Gastroesophageal sphincter (tissue), 4 donors: Measurements from ENCODE around the gene SNAP29. TPM values are rescaled to one million over a fixed set of nuclear protein-coding genes. Genes with fewer than 3 reads are reported as not detected.

Experiments
- ATAC-seq: fragments of 150-250 bp; one replicate; pipeline ENCODE4 v1.9.1; 2016; ENCODE audit warnings: mild to moderate bottlenecking, moderate library complexity
- H3K27ac ChIP-seq, 4 donors: fragments of 200-600 bp; sonication (generic) in 3 of 4; 1 replicate in 3 of 4; 2 replicates in 1 of 4; pipeline ENCODE4 v1.5.1; 2016 to 2019
- H3K27me3 ChIP-seq: fragments of 200-600 bp; sonication (generic); one replicate; pipeline ENCODE4 v1.5.1; 2019
- H3K36me3 ChIP-seq, 2 donors: fragments of 200-600 bp; sonication (generic); one replicate each; pipeline ENCODE4 v1.5.1; 2019; ENCODE audit warnings: control low read depth in 1 of 2
- H3K4me1 ChIP-seq, 3 donors: fragments of 200-600 bp; sonication (generic); 1 replicate in 2 of 3; 2 replicates in 1 of 3; pipeline ENCODE4 v1.5.1; 2016 to 2019; ENCODE audit warnings: control low read depth in 2 of 3
- H3K4me3 ChIP-seq, 2 donors: fragments of 200-600 bp; sonication (generic); one replicate each; pipeline ENCODE4 v1.5.1; 2019; ENCODE audit warnings: mild to moderate bottlenecking in 1 of 2, moderate library complexity in 1 of 2
- H3K9me3 ChIP-seq, 3 donors: fragments of 200-600 bp; sonication (generic); one replicate each; pipeline ENCODE4 v1.5.1; 2017 to 2019; ENCODE audit warnings: control low read depth in 2 of 3
- EP300 ChIP-seq: sonication (generic); formaldehyde crosslinking; IDR thresholded peaks from one replicate; pipeline ENCODE4 v1.6.1; 2017; ENCODE audit warnings: antibody characterized with exemption, mild to moderate bottlenecking
- POLR2A ChIP-seq, 2 donors: fragments of 450-650 bp; IDR thresholded peaks; one replicate each; pipeline ENCODE4 v1.6.1; 2017; ENCODE audit warnings: antibody characterized with exemption in 2 of 2, mild to moderate bottlenecking in 2 of 2, moderate library complexity in 1 of 2
- POLR2AphosphoS5 ChIP-seq: sonication (generic); formaldehyde crosslinking; IDR thresholded peaks from one replicate; pipeline ENCODE4 v1.6.1; 2017; ENCODE audit warnings: antibody characterized with exemption
- WGBS, 2 donors: methylation state at CpG; one replicate each; pipeline ENCODE4 v1.1.5; 2018; ENCODE audit warnings: low coverage in 1 of 2; 5-methylcytosine and 5-hydroxymethylcytosine counted together
- total RNA-seq, 4 donors: library from RNA; depleted of rRNA; stranded (reverse); fragments of >200 nt; gene quantifications; one replicate each; pipeline ENCODE4 v1.1.0, GENCODE V29; 2016
- TF ChIP-seq, protein P1 (sequence below), 4 experiments: fragments of 200-600 bp in 2 of 4; fragments of 450-650 bp in 2 of 4; sonication (generic) in 1 of 4; IDR thresholded peaks; one replicate each; pipeline ENCODE4 v1.5.1; 2017 to 2019; ENCODE audit warnings: antibody characterized with exemption in 4 of 4, mild to moderate bottlenecking in 2 of 4, moderate library complexity in 2 of 4

SNAP29 gene
- total RNA-seq, 4 donors from 2014 or later: 22.1 to 33.8 (median 27.1) TPM

GRCh38 chr22:20875296-20875695 is 16.5 kb downstream of the SNAP29 start:
- 71 to 86% methylated on average over 1 of the region's 1 CpG for WGBS, 2 donors
- no peaks in the 10 kb centered on the region for H3K9me3 ChIP-seq
- ATAC-seq: no peak

DNA sequence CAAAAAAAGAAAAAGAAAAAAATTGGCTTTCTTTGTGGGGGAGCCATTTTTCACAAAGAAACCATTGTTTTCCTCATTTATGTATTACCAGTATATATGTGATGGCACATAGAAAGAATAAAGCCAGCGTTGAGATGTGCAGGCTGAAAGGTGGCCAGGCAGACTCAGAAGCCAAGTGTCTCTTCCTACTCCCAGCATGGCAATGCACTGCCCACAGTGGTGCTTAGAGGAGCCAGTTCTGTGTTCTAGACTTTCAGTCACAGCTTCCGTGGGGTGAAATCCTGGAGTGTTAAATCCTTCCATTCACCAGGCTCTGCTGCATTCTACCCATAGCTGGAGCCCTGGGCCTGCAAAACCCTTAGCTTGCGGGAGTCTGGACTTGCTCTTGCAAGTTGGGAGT is 18.9 kb downstream of the SNAP29 start:
- no peaks in the 10 kb centered on the region for H3K4me1 ChIP-seq
- ATAC-seq: no peak
- no peak overlapping the region for H3K27ac ChIP-seq
- TF ChIP-seq POLR2AphosphoS5 (no peak), POLR2A (IDR thresholded peaks at IDR 0.05) (no peak), EP300 (no peak)
- TF ChIP-seq, protein P1, sequence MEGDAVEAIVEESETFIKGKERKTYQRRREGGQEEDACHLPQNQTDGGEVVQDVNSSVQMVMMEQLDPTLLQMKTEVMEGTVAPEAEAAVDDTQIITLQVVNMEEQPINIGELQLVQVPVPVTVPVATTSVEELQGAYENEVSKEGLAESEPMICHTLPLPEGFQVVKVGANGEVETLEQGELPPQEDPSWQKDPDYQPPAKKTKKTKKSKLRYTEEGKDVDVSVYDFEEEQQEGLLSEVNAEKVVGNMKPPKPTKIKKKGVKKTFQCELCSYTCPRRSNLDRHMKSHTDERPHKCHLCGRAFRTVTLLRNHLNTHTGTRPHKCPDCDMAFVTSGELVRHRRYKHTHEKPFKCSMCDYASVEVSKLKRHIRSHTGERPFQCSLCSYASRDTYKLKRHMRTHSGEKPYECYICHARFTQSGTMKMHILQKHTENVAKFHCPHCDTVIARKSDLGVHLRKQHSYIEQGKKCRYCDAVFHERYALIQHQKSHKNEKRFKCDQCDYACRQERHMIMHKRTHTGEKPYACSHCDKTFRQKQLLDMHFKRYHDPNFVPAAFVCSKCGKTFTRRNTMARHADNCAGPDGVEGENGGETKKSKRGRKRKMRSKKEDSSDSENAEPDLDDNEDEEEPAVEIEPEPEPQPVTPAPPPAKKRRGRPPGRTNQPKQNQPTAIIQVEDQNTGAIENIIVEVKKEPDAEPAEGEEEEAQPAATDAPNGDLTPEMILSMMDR (IDR thresholded peaks at IDR 0.05): no peak
- whole genome bisulfite sequencing, 2 donors: 89 to 100% methylated on average over 1 to 3 of the region's 3 CpGs
- no peak overlapping the region for H3K4me3 ChIP-seq
- no peaks in the 10 kb centered on the region for H3K9me3 ChIP-seq
- no peaks in the 10 kb centered on the region for H3K27me3 ChIP-seq
- H3K36me3 ChIP-seq: peaks cover 0 to 86% of the 10 kb centered on the region in 2 donors

More at GRCh38 chr22:20875296-20875695, 16.5 kb downstream of the SNAP29 start:
- Histone ChIP-seq H3K4me1 (no peaks in the 10 kb centered on the region), H3K27ac (no peak overlapping the region), H3K27me3 (no peaks in the 10 kb centered on the region), H3K4me3 (no peak overlapping the region), H3K36me3 (peaks cover 0 to 84% of the 10 kb centered on the region in 2 donors)
- TF ChIP-seq POLR2A (IDR thresholded peaks at IDR 0.05): no peak

DNA sequence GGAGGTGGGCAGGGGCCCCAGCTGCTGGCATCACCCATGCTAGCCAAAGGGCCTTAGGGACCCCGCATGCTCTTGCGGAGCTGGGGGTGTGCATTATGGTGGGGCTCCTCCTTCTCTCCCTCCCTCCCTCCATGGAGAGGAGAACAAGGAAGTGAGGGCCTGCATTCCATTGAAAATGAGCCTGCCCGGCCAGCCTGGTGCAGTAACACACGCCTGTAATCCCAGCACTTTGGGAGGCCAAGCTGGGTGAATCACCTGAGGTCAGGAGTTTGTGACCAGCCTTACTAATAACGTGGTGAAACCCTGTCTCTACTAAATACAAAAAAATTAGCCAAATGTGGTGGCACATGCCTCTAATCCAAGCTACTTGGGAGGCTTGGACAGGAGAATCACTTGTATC is 22.4 kb downstream of the SNAP29 start:
- H3K36me3 ChIP-seq: peaks cover 0 to 82% of the 10 kb centered on the region in 2 donors
- no peak overlapping the region for H3K4me3 ChIP-seq
- no peak for ATAC-seq
- peaks cover 0 to 10% (median 0%) of the 10 kb centered on the region in 3 donors for H3K4me1 ChIP-seq
- no peak overlapping the region for H3K27ac ChIP-seq
- no CpG with 5 or more reads among the region's 5 CpGs for WGBS, 2 donors
- H3K9me3 ChIP-seq: no peaks in the 10 kb centered on the region
- no peaks in the 10 kb centered on the region for H3K27me3 ChIP-seq
- TF ChIP-seq EP300 (no peak), POLR2A (IDR thresholded peaks at IDR 0.05) (no peak), POLR2AphosphoS5 (no peak)
- TF ChIP-seq, protein P1 (IDR thresholded peaks at IDR 0.05): no peak

- H3K36me3 ChIP-seq: peaks cover 0 to 81% of the 10 kb centered on the region in 2 donors
- WGBS, 2 donors: 67 to 90% methylated on average over 2 to 7 of the region's 9 CpGs
- ATAC-seq: no peak
- no peaks in the 10 kb centered on the region for H3K9me3 ChIP-seq
- H3K27ac ChIP-seq: no peak overlapping the region
- no peak for TF ChIP-seq POLR2A (IDR thresholded peaks at IDR 0.05)
- TF ChIP-seq, protein P1 (IDR thresholded peaks at IDR 0.05): no peak
- TF ChIP-seq POLR2AphosphoS5: no peak
- TF ChIP-seq EP300: no peak
- no peaks in the 10 kb centered on the region for H3K27me3 ChIP-seq
- H3K4me3 ChIP-seq: no peak overlapping the region
- peaks cover 0 to 10% (median 0%) of the 10 kb centered on the region in 3 donors for H3K4me1 ChIP-seq
These were observed 23.3 kb downstream of the SNAP29 start for GRCh38 chr22:20881869-20882815.

DNA sequence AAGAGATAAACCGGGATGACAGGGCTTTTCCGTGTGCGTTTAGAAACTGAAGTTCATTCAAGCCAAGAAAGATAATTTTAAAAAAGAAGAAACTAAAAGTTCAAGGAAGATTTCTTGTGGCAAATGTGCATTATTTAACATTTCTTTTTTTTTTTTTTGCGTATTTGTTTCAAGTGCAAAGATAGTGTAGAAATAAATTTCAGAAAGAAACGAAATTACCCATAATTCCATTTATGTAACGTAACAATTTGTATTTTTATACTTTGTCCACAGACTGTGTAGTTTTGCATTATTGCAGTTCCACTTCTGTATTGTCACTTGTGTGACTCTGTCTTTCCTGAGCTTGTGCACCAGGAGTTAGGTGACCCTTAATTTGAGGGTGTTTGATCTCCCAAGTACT is 24.0 kb downstream of the SNAP29 start:
- TF ChIP-seq, protein P1 (IDR thresholded peaks at IDR 0.05): no peak
- TF ChIP-seq EP300 (no peak), POLR2AphosphoS5 (no peak), POLR2A (IDR thresholded peaks at IDR 0.05) (no peak)
- H3K27ac ChIP-seq: no peak overlapping the region
- peaks cover 0 to 81% of the 10 kb centered on the region in 2 donors for H3K36me3 ChIP-seq

More for the DNA sequence above, 24.0 kb downstream of the SNAP29 start:
- H3K9me3 ChIP-seq: no peaks in the 10 kb centered on the region
- H3K27me3 ChIP-seq: no peaks in the 10 kb centered on the region
- peaks cover 0 to 10% (median 0%) of the 10 kb centered on the region in 3 donors for H3K4me1 ChIP-seq
- H3K4me3 ChIP-seq: no peak overlapping the region
- WGBS, 2 donors: 86 to 87% methylated on average over 5 to 6 of the region's 6 CpGs
- no peak for ATAC-seq
